GM19240 (cell line): ENCODE measurements around the gene TBL1XR1.
"Not testable (repeated sequence)": the region's sequence is repeated elsewhere in the genome, so short reads cannot be mapped to it uniquely, and the experiment has no call there.

Experiments
- DNase-seq: peaks from one replicate; pipeline ENCODE4 v3.0.0; 2011; ENCODE audit warnings: low spot score; ENCODE audit not compliant: insufficient read length

Gene TBL1XR1

GRCh38 chr3:177184602-177185001 lies 12.7 kb downstream of the TBL1XR1 start:
- not testable (repeated sequence) for DNase-seq

DNA sequence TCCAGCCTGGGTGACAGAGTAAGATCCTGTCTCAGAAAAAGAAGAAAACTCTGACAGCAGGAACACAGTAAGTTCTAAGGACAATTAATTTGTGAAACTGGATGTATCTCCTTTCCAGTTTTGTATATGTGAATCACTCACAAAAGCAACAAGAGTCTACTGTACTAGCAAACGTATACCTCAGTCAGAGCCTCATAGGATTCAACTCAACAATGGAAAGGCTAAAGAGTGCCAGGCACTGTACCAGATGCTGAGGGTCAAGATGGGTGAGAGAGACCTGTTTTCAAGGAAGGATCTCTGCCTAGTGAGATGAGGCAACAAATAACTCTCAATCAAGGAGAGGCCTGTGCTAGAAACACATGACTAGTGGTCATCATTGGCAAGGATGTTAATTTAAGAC lies 14.9 kb downstream of the TBL1XR1 start:
- no peak for DNase-seq

DNA sequence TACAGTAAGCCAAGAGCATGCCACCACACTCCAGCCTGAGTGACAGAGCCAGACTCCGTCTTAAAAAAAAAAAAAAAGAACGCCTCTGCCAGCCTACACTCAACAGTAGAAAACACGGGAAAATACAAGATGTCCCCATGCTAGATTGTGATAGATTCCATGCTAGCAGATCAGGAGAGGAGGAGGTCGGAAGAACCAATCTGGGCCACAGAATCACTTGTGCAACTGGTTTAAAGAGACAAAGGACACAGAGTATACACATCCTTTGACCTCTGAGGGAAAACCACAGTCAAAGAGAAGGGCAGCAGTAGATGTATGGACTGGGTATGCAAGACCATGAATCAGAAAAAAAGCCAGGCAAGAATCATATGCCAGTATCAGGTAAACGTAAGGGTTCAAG lies 15.9 kb downstream of the TBL1XR1 start:
- no peak for DNase-seq

DNA sequence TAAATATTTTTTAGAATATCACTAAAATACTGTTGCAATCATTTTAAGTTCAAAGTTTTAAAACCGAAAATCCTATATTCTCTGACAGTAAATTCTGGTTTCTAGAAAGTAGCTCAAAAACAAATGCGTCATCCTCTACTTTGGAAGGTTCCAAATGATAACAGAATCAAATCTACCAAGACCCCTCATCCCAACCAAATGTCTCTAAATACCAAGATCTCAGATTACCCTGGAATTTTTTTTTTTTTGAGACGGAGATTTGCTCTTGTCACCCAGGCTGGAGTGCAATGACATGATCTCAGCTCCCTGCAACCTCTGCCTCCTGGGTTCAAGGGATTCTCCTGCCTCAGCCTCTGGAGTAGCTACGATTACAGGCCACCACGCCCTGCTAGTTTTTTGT lies 16.8 kb downstream of the TBL1XR1 start:
- no peak for DNase-seq

DNA sequence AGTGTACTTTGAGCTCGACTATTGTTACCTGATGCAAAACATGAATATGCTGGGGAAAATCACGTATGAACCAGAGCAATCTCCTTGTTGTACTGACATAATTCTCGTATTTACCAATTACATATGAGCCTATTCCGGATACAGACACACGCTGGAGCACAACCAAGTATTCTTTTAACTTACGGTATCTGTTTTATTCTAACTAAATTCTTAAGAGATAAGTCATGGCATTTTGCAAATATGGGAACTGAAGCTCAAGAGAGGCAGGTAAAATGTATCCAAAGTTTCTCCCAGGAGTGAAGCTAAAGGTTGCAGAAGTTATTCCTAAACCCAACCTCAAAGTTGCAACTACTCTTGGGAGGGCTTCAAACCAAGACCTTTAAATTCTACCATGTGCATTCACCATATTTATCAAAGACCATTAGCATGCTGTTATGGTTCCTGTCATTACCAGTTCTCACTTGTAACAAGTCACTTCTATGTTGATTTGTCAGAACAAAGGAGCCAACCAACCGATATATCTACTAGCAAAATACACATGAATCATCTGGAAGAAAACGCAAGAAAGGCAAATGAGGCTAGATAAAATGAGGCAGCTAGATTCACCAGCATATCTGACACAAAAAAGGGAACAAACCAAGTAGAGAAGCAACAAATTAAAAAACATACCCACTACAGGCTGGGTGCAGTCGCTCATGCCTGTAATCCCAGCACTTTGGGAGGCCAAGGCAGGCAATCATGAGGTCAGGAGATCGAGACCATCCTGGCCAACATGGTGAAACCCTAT lies 17.8 kb downstream of the TBL1XR1 start:
- DNase-seq, result no peak

GRCh38 chr3:177177749-177178221 lies 19.5 kb downstream of the TBL1XR1 start:
- no peak for DNase-seq

DNA sequence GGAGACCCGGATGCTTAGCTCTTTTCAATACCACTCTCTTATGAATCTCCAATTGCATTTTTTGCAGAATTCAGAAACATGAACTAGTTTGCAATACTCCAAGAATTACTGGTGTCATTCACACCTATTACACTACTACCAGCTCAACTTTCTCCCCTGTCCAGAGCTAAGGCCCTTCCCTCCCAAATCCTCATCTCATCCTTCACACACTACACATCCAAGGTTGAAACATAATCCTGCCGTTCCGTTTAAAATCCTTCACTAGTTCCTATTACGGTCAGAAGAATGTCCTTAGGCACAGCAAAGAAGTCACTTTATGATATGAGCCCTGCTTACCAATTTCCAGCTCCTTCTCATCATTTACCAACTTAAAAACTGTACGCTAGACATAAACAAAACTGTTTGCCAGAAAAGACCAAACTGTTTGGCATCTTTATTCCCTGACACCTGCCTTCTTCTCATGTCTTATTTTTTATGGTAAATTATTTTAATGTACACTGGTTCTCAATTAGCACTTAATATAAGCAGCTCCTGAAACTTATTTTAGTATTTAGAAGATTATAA lies 22.6 kb downstream of the TBL1XR1 start:
- no peak for DNase-seq

GRCh38 chr3:177169936-177170722 lies 27.2 kb downstream of the TBL1XR1 start:
- no peak for DNase-seq

DNA sequence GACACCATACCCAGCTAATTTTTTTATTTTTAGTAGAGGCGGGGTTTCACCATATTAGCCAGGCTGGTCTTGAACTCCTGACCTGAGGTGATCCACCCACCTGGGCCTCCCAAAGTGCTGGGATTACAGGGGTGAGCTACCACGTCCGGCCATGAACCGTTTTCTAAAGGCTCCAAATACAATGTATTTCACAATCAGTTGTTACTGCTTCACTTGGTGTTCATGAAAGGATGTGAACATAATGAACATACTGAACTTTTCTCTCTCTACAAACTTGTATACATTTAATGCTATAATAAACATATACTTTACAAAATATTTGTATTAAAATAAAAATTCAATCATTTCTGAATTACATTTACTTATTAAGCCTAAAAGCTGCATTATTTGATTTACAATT lies 28.9 kb downstream of the TBL1XR1 start:
- no peak for DNase-seq

GRCh38 chr3:177162742-177163141 lies 34.5 kb downstream of the TBL1XR1 start:
- no peak for DNase-seq

DNA sequence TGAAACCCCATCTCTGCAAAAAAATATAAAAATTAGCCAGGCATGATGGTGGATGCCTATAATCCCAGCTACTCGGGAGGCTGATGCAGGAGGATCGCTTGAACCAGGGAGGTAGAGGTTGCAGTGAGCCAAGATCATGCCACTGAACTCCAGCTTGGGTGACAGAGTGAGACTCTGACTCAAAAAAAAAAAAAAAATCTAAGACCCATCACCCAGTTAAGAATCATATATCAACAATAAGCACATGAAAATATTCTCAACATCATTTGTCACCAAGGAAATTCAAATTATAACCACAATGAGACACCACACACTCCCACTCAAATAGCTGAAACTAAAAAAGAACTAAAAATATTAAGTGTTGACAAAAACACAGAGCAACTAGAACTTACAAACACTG lies 35.7 kb downstream of the TBL1XR1 start:
- DNase-seq, result not testable (repeated sequence)

DNA sequence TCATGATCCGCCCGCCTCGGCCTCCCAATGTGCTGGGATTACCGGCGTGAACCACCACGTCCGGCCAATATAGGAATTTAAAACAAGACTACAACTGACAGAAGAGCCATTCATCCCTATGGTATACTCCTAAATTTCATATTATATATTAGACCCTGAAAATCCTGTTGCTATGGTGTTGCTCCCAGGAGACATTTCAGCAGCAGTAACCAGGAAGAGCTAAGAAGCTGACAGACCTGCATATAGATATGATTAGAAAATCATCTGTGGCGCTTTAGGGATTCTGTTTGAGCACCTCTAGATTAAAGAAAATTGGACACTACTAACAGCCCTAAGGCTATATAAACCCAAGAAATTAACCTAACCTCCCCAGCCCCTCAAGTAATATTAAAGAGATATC lies 38.8 kb downstream of the TBL1XR1 start:
- no peak for DNase-seq

DNA sequence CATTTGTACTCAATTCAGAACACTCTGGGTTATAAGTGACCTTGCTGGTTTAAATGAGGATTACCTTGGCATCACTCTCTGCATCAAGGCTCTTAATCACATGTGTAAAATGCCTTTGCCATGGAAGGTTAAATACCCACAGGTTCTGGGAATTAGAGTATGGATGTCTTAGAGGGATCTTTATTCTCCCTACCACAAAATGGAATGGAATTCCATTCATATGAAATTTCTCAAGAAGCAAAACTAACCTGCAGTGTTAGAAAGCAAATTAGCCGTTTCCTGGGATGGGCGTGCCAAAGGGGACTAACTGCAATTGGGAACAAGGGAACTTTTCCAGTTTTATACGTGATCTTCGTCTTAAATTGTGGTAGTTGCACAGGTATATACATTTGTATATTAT lies 39.8 kb downstream of the TBL1XR1 start:
- no peak for DNase-seq

- no peak for DNase-seq
These were observed 42.5 kb downstream of the TBL1XR1 start for GRCh38 chr3:177154733-177155132.

DNA sequence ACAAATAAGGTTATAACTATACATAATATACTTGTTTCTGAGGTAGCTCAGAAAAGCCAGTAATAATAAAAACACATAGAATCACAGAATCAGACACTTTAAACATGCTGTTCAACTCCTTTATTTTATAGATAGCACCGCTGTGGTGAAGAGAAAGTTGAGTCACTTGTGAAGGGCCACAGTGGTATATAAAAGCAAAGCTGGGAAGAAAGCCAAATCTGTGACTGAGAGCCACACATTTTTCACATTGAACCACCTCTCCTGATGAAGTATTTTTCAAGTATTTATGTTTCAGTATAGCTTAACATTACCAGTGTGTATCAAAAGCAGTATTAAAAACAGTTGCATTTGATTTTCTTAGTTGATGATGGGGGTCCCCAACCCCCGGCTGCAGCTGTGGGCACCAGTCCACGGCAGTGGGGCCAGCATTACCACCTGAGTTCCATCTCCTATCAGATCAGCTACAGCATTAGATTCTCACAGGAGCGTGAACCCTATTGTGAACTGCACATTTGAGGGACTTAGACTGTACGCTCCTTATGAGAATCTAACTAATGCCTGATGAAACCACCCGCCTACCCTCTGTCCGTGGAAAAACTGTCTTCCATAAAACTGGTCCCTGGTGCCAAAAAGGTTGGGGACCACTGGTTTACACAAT lies 46.2 kb downstream of the TBL1XR1 start:
- no peak for DNase-seq

DNA sequence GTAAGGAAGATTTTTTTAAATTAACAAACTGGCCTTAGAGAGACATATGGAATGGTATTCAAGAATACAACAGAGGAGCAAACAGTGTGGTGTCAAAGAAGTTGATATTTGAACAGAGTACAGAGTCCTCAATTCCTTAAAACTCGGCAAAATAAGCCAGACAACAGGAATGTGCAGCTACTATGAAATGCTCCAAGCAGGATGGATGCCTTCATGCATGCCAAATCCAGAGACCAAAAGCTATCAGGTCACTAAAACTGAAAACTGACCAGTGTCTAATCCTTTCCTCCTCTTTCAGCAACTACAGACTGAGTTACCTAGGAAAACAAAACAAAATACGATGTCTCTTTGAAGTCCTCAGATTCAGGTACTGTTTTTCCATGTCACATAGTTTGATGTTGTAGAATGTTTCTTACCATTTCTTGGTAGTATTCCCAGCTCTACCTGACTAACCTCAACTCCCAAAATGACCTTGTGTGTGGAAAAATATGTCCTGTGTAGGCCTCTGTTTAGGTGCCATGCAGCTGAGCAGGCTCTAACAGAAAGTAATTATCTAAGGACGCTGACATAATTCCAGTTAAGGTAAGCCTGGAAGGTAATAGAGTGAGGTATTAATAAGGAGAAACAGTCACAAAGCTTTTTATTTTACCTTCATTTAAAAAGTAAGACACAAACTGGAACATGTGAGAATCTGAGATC lies 46.9 kb downstream of the TBL1XR1 start:
- no peak for DNase-seq

- no peak for DNase-seq
These were observed 48.2 kb downstream of the TBL1XR1 start for GRCh38 chr3:177149106-177149505.

- DNase-seq, result no peak
These were observed 49.5 kb downstream of the TBL1XR1 start for GRCh38 chr3:177147790-177148189.

GRCh38 chr3:177146646-177147045 lies 50.6 kb downstream of the TBL1XR1 start:
- DNase-seq, result no peak

DNA sequence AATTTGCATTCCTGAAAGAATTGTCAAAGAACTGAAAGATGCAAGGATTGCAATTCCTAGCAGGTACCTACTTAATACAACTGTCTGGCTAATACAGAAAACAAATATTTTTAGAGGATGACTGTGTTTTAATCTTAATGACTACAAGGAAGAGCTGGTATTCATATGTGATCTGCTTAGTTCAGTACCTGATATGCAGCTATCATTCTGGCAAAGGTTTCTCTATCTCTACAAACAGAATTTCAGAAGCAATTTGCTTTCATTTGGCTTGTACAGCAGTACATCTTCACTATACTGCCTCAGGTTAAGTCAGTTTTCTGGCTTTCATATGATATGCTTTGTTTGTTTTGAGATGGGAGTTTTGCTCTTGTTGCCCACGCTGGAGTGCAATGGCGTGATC lies 51.3 kb downstream of the TBL1XR1 start:
- DNase-seq, result no peak

DNA sequence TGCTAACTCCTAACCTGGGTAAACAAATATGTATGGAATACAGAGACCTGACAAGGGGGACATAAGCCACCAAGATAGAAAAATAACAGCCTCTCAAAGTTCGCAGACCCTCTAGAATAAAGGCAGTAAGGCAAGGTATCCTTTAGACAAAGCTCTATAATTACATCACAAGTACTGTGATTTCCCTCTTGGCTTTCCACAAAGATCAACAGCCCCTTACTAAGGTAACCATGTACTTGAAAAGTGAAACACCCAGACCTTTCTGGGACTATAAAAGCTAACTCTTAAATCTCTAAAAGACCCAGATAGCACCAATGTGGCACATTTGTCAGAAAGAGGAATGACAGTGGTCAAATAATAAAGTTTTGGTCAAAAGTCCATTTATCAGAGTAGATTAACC lies 51.9 kb downstream of the TBL1XR1 start:
- DNase-seq, result no peak
